ENCODE data around the gene LRP2. TPM values are rescaled to one million over a fixed set of nuclear protein-coding genes. Genes with fewer than 3 reads are reported as not detected.

LRP2 gene
- total and polyA plus RNA-seq, 10 of the 15 experiments (the other 5 are each of a cell fraction or from before 2014, with no cell fraction given), result 0.01 to 0.19 (median 0.06) TPM; not detected in 5

GRCh38 chr2:169173876-169174275 is 188.5 kb downstream of the LRP2 start:
- ChIA-PET CTCF (no interaction called here), POLR2A (no interaction called here), RAD21 (ENCODE audit: unreplicated experiment) (no interaction called here), SMC1A (ENCODE audit: uncharacterized antibody, unreplicated experiment) (no interaction called here)
- Histone ChIP-seq H3K27ac (ENCODE audit: control insufficient read depth, insufficient read depth) (no peak overlapping the region), H3K4me1 (ENCODE audit: control insufficient read depth, insufficient read depth, low read length) (no peaks in the 10 kb centered on the region), H3K36me3 (ENCODE audit: control insufficient read depth in 2 of 2, insufficient read depth in 2 of 2, low read length in 1 of 2) (no peaks in the 10 kb centered on the region), H3K9me3 (replicated peaks; ENCODE audit: control insufficient read depth, insufficient read depth, low read length) (no peaks in the 10 kb centered on the region), H3K9ac (ENCODE audit: control insufficient read depth, insufficient read depth, low read length) (no peak overlapping the region), H3K79me2 (ENCODE audit: control insufficient read depth, insufficient read depth, low read length) (no peaks in the 10 kb centered on the region), H3K27me3 (replicated peaks in 1 of 2; ENCODE audit: control insufficient read depth in 2 of 2, insufficient read depth in 2 of 2, low read length in 1 of 2) (no peaks in the 10 kb centered on the region; a peak in 2 of 4 replicates), H4K20me1 (ENCODE audit: control insufficient read depth, insufficient read depth) (no peaks in the 10 kb centered on the region), H3K4me2 (ENCODE audit: control insufficient read depth, insufficient read depth) (no peak overlapping the region), H3K4me3 (no peak overlapping the region), H2AFZ (ENCODE audit: control insufficient read depth, low read depth, low read length) (no peak overlapping the region)
- BruUV-seq (replicated peaks), result no TSS peak
- no peak for FAIRE-seq
- in situ Hi-C loops (cut with MboI), result no loop called here
- intact Hi-C loops (cut with micrococcal nuclease; ENCODE audit: unreplicated experiment), result no loop called here
- ATAC-seq, result no peak
- DNase-seq (ENCODE audit: low read depth, low spot score), result no peak
- 34% methylated on average over 9 of the region's 9 CpGs for WGBS (ENCODE audit: insufficient coverage, insufficient replicate concordance, low lambda C conversion rate, missing lambda C conversion rate)
- TF ChIP-seq ZBTB4 (CRISPR knock-in tag; IDR thresholded peaks at IDR 0.05), result no peak
- no peak for TF ChIP-seq NR2C1 (IDR thresholded peaks at IDR 0.05)
- TF ChIP-seq HDAC6 (IDR thresholded peaks at IDR 0.05; ENCODE audit: unreplicated experiment), result no peak
- no peak for TF ChIP-seq POLR2A (IDR thresholded peaks at IDR 0.05; ENCODE audit: low read depth, low read length)
- TF ChIP-seq POLR2AphosphoS5 (IDR thresholded peaks at IDR 0.05; ENCODE audit: low read length), result no peak
- TF ChIP-seq CREB1 (IDR thresholded peaks at IDR 0.05; ENCODE audit: low read depth), result no peak
- TF ChIP-seq STAT1 (conservative IDR thresholded peaks at IDR 0.05), result no peak
- TF ChIP-seq BRCA1 (IDR thresholded peaks at IDR 0.05; ENCODE audit: low read depth, low read length), result no peak

Measured in GM12878 (cell line).